AG08396 (cell line): ENCODE data around the gene DYSF.
A peak's percentile ranks its signal among the peaks of the same experiment; 100 is the strongest.
"Not testable (repeated sequence)": the region's sequence is repeated elsewhere in the genome, so short reads cannot be mapped to it uniquely, and the experiment has no call there.

Experiments used
- DNase-seq: peaks from one replicate; pipeline ENCODE4 v3.0.0; 2012; ENCODE audit warnings: low spot score, mixed read lengths

The DYSF gene

GRCh38 chr2:71453404-71454220, at the start of gene DYSF:
DYSF (plus strand) TSS chr2:71453561.
- DNase-seq, result peak; percentile 46

DNA sequence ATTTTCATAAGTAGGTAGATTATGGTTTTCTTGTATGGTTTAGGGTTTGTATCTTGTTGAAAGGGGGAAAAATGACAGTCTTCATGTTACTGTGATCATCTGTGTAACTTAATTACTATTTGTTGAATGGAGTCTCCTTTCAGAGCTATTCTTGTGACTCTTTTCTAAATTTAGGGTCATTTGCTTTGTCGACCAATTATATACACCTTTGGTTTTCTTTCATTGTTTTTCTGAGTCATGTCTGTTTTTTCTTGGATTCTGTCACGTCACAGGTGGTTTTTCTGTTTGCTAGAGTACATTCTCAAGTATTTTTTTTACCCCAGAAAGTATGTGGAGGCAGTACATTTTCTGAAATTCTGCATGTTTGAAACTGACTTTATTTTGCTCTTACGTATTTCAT, 43.8 kb upstream of the DYSF start:
- DNase-seq, result no peak

DNA sequence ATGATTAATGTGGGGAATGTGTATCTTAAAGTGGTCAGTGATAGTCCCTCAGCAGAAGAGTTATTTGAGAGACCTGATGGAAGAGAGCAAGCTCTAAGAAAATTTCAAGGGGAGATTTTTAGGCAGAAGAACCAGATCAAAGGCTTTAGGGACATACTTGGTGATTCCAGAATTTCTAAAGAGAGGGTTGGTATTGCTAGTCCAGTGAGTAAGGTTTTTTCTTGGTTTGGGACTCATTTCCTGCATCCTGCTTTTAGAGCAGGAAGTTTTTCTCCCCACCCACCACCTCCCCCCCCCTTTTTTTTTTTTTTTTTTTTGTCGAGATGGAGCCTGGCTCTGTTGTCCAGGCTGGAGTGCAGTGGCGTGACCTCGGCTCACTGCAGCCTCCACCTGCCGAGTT, 42.7 kb upstream of the DYSF start:
- DNase-seq, result no peak

GRCh38 chr2:71416866-71417265, 36.5 kb upstream of the DYSF start:
- DNase-seq, result not testable (repeated sequence)

DNA sequence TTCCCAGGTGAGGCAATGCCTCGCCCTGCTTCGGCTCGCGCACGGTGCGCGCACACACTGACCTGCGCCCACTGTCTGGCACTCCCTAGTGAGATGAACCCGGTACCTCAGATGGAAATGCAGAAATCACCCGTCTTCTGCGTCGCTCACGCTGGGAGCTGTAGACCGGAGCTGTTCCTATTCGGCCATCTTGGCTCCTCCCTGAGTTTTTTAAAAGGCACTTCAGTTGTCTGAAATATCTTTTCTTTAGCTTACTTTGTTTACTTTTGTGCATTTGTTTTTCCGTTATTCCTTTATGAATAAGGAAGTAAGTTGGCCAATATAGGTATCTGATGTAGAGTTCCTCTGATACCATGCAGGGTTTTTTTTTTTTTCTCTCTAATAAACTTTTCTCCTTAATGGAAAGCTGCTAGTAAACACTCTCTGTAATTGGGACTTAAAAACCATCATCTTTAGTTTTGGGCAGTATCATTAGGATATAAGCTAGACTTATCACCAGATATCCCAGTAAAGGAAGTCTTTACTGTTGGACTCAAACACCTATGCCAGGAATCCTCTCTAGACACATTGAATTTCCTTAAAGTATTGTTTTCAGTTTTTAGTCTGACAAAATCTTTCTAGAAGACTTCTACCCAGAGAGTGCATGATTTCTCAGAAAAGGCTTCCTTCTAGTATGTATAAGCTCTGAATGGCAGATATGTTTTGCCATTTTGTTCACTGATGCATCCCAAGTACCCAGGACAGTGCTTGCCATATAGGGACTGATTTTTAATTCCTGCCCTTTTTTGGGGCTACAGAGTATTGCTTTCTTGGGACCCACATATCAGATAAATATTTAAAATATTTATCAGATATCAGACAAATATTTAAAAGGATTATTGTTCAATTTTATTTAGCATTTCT, 35.8 kb upstream of the DYSF start:
- DNase-seq, result no peak

DNA sequence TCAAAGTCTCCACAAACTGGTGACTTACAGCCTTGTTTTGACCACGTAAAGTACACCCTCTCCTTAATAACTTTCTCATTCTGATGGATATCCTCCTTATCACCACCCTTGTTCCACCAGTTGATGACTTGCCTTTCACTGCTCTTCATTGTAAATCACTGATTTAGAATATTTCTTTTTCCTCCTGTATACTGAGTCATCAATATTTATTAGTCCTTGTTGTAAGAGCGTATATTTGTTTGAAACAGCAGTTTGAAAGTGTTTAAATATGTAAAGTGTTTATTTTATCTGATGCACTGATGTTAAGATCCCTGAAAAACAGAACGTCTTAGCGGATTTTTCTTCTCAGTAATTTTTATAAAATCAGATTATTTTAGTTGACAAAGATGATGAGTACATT, 34.2 kb upstream of the DYSF start:
- DNase-seq, result no peak

- DNase-seq, result no peak
These were observed 33.4 kb upstream of the DYSF start for GRCh38 chr2:71419976-71420375.

- no peak for DNase-seq
These were observed 30.6 kb upstream of the DYSF start for GRCh38 chr2:71422786-71423185.

- DNase-seq, result no peak
These were observed 29.4 kb upstream of the DYSF start for GRCh38 chr2:71423817-71424420.

- no peak for DNase-seq
These were observed 26.6 kb upstream of the DYSF start for GRCh38 chr2:71426721-71427120.

GRCh38 chr2:71428472-71429383, 24.6 kb upstream of the DYSF start:
- DNase-seq, result no peak

DNA sequence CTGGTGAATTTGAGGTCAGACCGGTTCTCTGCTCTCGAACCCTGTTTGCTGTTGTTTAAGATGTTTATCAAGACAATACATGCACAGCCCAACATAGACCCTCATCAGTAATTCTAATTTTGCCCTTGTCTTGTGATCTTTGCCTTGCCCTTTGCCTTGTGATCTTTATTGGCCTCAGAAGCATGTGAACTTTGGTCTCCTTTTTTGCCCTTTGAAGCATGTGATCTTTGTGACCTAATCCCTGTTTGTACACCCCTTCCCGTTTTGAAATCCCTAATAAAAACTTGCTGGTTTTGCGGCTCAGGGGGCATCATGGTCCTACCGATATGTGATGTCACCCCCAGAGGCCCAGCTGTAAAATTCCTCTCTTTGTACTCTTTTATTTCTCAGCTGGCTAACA, 8.2 kb upstream of the DYSF start:
- DNase-seq, result not testable (repeated sequence)

DNA sequence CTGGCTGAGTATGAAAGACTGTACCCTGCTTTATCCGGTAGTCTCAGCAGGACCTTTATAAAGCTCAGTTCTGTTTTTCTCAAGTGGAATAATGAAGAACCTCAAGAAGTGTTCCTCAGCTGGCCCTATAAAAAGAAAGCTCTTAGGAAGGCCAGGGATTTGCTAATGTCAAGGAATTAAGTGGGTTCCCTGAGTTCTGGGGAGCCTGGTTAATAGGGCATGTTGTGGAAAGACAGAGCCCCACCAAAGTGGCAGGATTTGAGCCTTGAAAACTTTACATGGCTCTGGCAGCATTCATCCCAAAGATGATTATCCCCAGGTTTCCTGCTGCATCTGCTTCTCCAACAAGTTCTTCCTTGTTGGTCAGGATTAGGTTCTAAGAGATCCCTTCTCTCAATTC, 6.9 kb upstream of the DYSF start:
- no peak for DNase-seq

DNA sequence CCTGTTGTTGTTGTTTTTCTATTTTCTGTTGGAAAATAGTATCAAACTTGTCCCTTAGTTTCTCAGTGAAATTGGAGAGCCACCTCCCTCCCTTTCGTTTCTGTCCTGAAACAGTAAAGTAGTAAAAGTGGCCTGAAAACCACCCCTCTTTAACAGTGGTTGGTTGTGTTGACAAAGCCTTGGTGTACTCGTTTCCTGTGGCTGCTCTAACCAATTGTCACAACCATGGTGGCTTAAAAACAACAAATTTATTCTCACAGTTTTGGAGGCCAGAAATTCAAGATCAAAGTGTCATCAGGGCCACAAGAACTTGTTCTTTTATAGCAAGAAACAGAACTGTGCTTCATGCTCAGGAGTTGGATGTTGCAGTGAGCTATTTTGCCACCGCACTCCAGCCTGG, 4.0 kb upstream of the DYSF start:
- no peak for DNase-seq

- DNase-seq, result no peak
These were observed 1.7 kb upstream of the DYSF start for GRCh38 chr2:71451705-71452104.

DNA sequence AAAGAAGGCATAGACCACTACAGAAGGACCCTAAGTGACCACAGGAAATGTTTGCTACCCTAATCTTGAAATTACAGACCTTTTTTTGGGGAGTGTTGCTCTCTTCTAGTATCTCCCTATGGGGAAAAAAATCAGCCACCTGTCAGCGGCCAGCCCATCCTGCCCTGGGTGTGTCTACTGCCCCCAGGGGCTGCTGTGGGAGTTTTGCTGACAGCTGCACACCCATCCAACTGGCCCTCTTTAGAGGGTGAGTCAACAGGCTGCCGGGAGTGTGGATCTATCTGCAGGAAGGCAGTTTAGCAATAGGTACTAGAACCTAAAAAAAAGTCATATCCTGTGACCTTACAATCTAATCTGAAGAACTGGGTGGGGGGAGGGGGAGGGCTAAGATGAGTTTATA, 796 bp upstream of the DYSF start:
- DNase-seq, result no peak

DNA sequence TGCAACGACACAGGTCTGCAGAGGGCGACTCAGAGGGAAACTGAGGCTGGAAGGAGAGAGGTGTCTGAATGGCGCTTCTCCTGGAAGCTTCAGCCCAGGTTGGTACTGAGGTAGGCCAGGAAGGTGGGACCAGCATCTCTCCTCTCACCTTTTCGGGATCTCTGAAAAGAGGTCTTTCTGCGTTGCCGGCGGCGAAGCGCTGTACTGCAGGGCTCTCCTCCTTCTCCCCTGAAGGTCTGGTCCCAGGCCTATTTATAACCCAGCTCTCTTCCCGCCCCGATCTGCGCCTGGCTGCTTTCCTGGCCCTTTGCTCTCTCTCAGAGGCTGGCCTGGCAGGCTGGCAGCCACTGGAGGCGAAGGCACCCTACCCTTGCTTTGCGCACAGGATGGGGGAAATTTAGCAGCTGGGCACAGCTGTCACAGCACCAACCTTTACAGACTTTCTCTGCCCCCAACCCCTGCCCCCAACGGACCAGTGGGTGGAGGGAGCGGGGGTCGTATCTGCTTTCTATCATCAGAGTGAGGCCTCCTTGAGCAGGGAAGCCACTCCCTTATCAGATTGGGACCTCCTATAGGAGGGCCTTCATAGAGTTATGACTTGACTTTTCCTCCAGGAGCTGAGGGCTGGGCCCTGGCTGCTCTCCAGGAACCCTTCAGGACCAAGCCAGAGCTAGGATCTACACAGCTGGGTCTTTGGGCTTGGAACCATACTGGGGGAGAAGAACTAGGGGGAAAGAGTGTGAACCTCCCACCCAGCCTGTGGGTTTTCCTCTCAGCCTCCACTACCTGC, 1.1 kb downstream of the DYSF start:
- DNase-seq, result no peak

DNA sequence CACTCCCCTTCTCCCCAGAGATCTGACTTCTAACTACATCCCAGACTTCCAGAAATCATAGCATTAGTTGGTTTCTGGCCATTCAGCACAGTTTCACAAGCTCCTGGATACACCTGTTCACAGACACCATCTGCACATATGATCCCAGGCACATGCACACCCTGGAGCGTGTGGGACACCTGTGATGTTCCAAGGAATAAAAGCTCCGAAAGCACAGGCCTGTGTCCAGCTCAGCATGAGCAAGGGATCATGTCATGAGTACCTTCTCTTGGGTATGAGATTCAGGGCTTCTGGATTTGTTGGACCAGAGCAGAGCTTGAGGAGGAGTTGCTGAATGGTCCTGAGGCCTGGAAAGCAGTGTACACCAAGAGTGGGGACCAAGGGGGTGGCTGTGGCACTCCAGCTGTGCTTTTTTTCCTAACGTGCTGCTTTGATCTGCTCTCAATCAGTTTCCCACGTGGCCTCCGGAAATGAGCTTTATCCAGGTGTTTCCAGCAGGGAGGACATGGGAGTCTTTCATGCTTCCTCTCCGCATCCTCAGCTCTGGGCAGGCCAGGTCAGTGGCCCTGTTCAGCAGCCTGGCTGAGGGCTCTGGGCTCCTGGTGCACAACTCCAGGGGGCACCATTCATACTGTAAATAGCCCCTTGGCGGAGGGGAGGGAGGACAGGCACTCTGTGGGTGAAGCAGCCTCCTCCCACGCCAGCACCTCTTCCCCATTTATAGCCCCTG, 1.8 kb downstream of the DYSF start:
- no peak for DNase-seq

- no peak for DNase-seq
These were observed 2.6 kb downstream of the DYSF start for GRCh38 chr2:71455741-71456569.
